Left lung (tissue), 10 donors: ENCODE data around the gene DCBLD2. TPM values are rescaled to one million over a fixed set of nuclear protein-coding genes. Genes with fewer than 3 reads are reported as not detected.
A peak's percentile ranks its signal among the peaks of the same experiment; 100 is the strongest.

Experiments
- ATAC-seq: fragments of 200-7000 bp; cut with Tn5 transposase; one replicate; pipeline ENCODE4 v1.9.1; 2020; ENCODE audit warnings: moderate library complexity
- DNase-seq, 4 donors: peaks; one replicate each; pipeline ENCODE4 v3.0.0-alpha.2; 2013 to 2020
- H3K27ac ChIP-seq, 2 donors: fragments of 200-600 bp; sonication (generic) in 1 of 2; one replicate each; pipeline versions ENCODE4 v1.5.0 to v1.8.0; 2020 to 2021
- H3K27me3 ChIP-seq, 2 donors: fragments of 200-600 bp; sonication (generic) in 1 of 2; one replicate each; pipeline versions ENCODE4 v1.5.0 to v1.8.0; 2020 to 2021
- H3K36me3 ChIP-seq, 2 donors: fragments of 200-600 bp; sonication (generic) in 1 of 2; one replicate each; pipeline versions ENCODE4 v1.5.0 to v1.8.0; 2020 to 2021
- H3K4me1 ChIP-seq, 2 donors: fragments of 200-600 bp; one replicate each; pipeline ENCODE4 v1.8.0; 2021
- H3K4me3 ChIP-seq, 2 donors: fragments of 200-600 bp; sonication (generic) in 1 of 2; one replicate each; pipeline versions ENCODE4 v1.5.0 to v1.8.0; 2020 to 2021; ENCODE audit warnings: mild to moderate bottlenecking in 1 of 2
- H3K9me3 ChIP-seq, 2 donors: fragments of 200-600 bp; sonication (generic) in 1 of 2; one replicate each; pipeline versions ENCODE4 v1.5.0 to v1.8.0; 2020 to 2021
- intact Hi-C, 2 donors: fragments of 100-400 bp; cut with DNase I; formaldehyde crosslinking; loops; one replicate each; pipeline versions ENCODE4 v1.11.2 to v1.14.2; 2022
- polyA plus RNA-seq, 6 donors: library from polyadenylated mRNA; unstranded; fragments of 120-200 nt; gene quantifications; one replicate each; pipeline ENCODE4 v1.2.1, GENCODE V29; 2013; ENCODE audit not compliant: insufficient read length in 6 of 6
- total RNA-seq, 2 donors: library from RNA; stranded (reverse); fragmentation: NEBNext Ultra II Directional; extraction: Animal tissue kit (Norgen Biotek cat#: 25700); gene quantifications; one replicate each; pipeline ENCODE4 v1.2.1, GENCODE V29; 2021
- TF ChIP-seq, protein P1 (sequence below), 2 donors: fragments of 200-600 bp; sonication (generic) in 1 of 2; IDR thresholded peaks; one replicate each; pipeline versions ENCODE4 v1.5.0 to v1.8.0; 2021; ENCODE audit warnings: antibody characterized with exemption in 2 of 2
- donor health status: DM: no; HTN: yes; CAD: no.
- donor health status: DM: no; HTN: no; CAD: no.

Gene DCBLD2
- total and polyA plus RNA-seq, 8 donors, result 44.8 to 92.4 (median 69.3) TPM

DNA sequence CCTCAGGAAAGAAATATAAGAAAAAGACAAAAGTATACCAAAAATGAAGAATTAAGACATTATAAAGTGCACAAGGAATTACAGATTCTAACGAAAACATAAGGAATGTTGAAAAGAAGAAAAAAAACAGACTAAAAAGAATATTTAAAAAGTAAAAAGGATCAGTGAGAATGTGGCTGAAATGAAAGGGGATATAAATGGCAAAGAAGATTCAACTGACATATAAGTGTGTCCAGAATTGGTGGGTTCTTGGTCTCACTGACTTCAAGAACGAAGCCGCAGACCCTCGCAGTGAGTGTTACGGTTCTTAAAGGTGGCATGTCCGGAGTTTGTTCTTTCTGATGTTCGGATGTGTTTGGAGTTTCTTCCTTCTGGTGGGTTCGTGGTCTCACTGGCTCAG is 44.8 kb downstream of the DCBLD2 start:
- H3K27ac ChIP-seq, result no peak overlapping the region
- peaks cover 0 to 28% of the 10 kb centered on the region in 2 donors for H3K9me3 ChIP-seq
- intact Hi-C loops, result no loop called here
- DNase-seq (no peak), ATAC-seq (no peak)
- H3K36me3 ChIP-seq, result peaks cover 0 to 8% of the 10 kb centered on the region in 2 donors
- H3K4me3 ChIP-seq, result no peak overlapping the region
- no peaks in the 10 kb centered on the region for H3K27me3 ChIP-seq
- no peaks in the 10 kb centered on the region for H3K4me1 ChIP-seq
- TF ChIP-seq, protein P1, sequence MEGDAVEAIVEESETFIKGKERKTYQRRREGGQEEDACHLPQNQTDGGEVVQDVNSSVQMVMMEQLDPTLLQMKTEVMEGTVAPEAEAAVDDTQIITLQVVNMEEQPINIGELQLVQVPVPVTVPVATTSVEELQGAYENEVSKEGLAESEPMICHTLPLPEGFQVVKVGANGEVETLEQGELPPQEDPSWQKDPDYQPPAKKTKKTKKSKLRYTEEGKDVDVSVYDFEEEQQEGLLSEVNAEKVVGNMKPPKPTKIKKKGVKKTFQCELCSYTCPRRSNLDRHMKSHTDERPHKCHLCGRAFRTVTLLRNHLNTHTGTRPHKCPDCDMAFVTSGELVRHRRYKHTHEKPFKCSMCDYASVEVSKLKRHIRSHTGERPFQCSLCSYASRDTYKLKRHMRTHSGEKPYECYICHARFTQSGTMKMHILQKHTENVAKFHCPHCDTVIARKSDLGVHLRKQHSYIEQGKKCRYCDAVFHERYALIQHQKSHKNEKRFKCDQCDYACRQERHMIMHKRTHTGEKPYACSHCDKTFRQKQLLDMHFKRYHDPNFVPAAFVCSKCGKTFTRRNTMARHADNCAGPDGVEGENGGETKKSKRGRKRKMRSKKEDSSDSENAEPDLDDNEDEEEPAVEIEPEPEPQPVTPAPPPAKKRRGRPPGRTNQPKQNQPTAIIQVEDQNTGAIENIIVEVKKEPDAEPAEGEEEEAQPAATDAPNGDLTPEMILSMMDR (IDR thresholded peaks at IDR 0.05), result no peak

DNA sequence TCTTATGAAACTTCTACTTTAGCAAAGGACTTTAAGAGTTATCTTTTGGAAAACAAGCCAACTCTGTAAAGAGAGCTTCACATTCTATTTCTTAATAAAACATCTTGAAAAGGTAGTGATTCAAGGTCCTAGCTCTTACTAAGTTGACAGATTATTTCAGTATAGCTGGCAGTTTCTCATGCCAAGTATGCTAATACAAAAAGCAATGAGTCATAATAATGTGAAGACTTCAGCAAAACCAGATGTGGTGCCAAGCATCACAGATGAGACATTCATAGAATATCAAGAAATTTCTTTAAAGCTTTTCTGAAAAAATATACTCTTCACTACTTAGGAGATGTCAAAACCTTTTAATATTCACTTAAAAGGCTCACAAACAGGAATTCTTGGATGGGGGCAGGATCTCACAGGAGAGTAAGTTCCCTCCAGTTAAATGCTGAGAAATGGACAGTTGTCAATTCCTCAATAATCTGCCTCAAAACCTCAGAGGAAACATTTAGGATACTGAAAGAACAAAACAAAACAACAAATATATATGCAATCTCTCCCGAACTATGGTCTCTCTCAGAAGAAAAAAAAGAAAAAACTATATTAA is 45.6 kb downstream of the DCBLD2 start:
- intact Hi-C loops, result no loop called here
- DNase-seq, result no peak
- TF ChIP-seq, protein P1 (IDR thresholded peaks at IDR 0.05), result no peak

DNA sequence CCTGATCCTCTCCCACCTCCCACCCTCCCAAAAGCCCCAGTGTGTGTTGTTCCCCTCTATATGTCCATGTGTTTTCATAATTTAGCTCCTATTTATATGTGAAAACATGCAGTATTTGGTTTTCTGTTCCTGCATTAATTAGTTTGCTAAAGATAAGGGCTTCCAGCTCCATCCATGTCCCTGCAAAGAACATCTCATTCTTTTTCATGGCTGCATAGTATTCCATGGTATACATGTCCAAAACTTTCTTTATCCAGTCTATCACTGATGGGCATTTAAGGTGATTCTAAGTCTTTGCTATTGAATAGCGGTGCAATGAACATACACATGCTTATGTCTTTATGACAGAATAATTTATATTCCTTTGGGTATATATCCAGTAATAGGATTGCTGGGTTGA is 53.4 kb downstream of the DCBLD2 start:
- no peaks in the 10 kb centered on the region for H3K27me3 ChIP-seq
- H3K4me1 ChIP-seq, result no peaks in the 10 kb centered on the region
- H3K27ac ChIP-seq, result no peak overlapping the region
- H3K9me3 ChIP-seq, result no peaks in the 10 kb centered on the region
- H3K36me3 ChIP-seq, result peaks cover 0 to 4% of the 10 kb centered on the region in 2 donors
- no peak for ATAC-seq
- intact Hi-C loops, result no loop called here
- no peak for DNase-seq
- TF ChIP-seq, protein P1 (IDR thresholded peaks at IDR 0.05), result no peak
- H3K4me3 ChIP-seq, result no peak overlapping the region

More for the DNA sequence above, 45.6 kb downstream of the DCBLD2 start:
- Histone ChIP-seq H3K27me3 (no peaks in the 10 kb centered on the region), H3K4me3 (no peak overlapping the region), H3K27ac (no peak overlapping the region), H3K4me1 (no peaks in the 10 kb centered on the region), H3K9me3 (peaks cover 0 to 28% of the 10 kb centered on the region in 2 donors), H3K36me3 (peaks cover 0 to 8% of the 10 kb centered on the region in 2 donors)
- peak; percentile 69 for ATAC-seq

DNA sequence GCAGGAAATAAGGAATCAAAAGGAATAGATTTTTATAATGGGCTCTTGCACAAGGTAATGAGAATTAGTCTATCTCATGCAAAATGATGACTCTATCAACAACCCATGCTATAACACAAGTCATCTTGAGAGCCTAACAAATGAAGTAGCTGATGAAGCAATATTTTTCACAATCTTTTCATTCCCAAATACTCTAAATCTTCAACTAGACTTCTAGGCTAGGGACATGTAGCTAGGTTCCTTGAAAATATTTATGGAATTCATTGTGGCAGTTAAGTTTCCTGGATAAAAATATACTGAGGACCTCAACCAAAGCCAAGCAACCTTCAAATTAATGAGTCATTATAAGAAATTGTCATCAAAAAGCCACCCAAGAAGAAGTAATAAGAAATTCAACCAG is 55.4 kb downstream of the DCBLD2 start:
- no peaks in the 10 kb centered on the region for H3K4me1 ChIP-seq
- ATAC-seq, result no peak
- H3K4me3 ChIP-seq, result no peak overlapping the region
- H3K27me3 ChIP-seq, result no peaks in the 10 kb centered on the region
- H3K36me3 ChIP-seq, result peaks cover 0 to 4% of the 10 kb centered on the region in 2 donors
- no peaks in the 10 kb centered on the region for H3K9me3 ChIP-seq
- TF ChIP-seq, protein P1 (IDR thresholded peaks at IDR 0.05), result no peak
- H3K27ac ChIP-seq, result no peak overlapping the region
- DNase-seq, result no peak
- intact Hi-C loops, result no loop called here

DNA sequence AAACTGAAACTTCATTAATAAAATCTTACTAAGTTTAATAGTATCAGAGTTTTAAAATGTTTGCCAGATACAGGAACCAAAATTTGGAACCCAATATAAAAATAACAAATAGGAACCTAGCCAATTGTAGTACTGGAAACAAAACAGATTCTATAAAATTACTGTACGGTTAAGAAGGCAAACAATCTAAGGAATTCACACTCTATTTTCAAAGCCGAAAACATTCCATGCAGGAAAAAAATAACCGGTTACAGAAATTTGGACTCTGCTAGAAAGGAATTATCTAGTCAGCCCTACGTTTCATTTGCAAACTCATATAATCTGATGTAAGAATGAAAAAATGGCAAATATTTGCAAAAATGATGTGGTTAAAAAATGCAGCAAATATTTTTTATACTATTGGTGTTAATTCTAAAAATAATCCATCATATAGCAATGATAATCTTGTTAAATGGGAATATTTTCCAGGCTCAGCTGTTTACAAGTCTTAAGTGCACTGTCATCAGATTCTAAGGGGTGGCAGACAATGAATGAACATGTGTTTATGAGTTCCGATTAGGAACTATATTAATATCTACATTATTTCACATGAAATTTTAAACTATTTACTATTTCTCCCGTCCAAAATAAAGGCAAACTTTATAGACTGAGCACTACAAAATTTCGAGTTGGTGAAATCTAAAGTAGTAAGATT is 58.1 kb downstream of the DCBLD2 start:
- H3K36me3 ChIP-seq, result no peaks in the 10 kb centered on the region
- H3K27me3 ChIP-seq, result no peaks in the 10 kb centered on the region

More for the DNA sequence above, 58.1 kb downstream of the DCBLD2 start:
- intact Hi-C loops, result no loop called here
- no peaks in the 10 kb centered on the region for H3K9me3 ChIP-seq
- TF ChIP-seq, protein P1 (IDR thresholded peaks at IDR 0.05), result no peak
- no peak for ATAC-seq
- no peak overlapping the region for H3K27ac ChIP-seq
- no peaks in the 10 kb centered on the region for H3K4me1 ChIP-seq
- no peak overlapping the region for H3K4me3 ChIP-seq
- no peak for DNase-seq
